SHP77 treated with DMSO at 0.1 percent for 48 hours (cell line): ENCODE results near the gene GPR132.
A peak's percentile ranks its signal among the peaks of the same experiment; 100 is the strongest.

ENCODE experiments used
- DNase-seq: peaks from one replicate; lab custom pipeline; 2025; lab: John Stamatoyannopoulos, UW

Gene GPR132

DNA sequence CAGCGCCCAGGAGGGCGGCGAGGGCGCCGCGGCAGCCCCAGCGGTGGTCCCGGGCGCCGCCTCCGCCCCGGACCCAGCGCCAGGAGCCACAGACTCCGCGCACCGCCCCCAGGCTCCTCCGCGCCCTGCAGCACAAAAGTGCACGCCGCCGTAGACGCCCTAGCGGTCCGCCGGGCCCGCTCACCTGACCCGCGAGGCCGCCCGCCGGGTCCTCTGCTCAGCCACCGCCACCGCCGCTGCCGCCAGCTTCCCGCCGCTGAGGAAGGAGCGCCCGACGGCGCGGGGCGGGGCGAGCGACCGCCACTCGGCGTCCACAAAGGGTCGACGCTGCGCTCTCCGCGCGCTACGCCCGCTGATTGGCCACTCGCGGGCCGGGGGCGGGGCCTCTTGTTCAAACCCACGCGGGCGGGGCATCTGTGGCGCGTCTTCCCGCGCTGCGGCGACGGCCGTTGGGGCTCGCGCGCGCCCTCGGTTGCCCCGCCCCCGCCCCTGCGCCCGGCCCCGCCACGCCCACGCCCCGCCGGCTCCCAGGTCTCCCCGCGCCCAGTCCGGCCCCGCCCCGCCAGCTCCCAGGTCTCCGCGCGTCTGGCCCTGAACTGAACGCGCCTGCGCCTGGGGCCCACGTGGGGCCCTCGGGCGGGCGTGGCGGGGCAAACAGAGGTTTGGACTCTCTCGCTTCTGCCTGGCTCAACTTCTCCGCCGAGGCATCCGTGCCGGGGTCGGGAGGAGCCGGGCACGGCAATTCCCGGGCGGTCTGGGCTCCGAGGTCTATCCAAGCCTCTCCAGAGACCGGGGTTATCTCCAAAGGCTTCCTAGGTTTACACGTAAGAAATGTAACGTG is 44.2 kb downstream of the GPR132 start, which contains the start of gene CDCA4:
Gene CDCA4, minus strand, starts transcription at position 269 of the 841 bp plus-strand sequence. CDS start 9,154 bp downstream, outside the sequence.
- peak; percentile 90 for DNase-seq

DNA sequence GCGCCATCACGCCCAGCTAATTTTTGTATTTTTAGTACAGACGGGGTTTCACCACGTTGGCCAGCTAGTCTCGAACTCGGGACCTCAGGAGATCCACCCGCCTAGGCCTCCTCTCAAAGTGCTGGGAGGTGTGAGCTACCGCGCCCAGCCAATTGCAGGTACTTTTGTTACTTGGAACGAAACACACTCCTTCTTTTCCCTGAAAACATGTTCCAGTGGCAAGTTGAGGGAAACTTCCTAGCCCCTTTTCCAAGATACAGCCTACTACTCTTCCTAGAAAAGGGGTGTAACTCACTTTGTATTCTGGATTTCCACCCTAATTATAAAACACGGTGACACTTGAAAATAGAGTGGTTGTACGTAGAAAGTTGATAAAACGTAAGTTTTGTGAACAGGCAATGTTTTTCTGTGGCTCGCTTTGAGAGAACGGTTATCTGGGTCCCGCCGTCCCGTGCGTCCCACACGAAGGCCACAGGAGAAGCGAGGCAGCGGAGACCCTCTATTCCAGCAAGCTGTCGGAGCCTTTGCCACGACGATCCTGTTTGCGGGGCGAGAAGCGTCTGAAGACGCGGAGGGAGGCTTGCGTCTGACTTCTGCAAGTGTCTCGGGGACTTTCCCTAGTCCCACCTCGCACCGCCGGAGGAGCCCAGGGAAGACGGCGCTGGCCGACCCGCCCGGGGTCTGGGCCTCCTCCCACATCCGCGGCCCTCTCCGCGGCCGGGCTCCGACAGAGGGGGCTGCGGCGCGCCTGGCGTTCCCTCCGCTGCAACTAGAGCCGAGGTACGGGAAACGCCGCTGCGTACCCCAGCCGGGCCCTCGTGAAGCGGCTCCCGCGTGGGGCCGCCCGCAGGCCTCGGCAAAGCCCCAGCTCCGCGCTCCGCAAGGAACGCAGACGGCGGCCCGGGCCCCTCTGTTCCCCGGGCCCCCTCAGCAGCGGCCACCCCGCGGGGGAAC is 45.1 kb downstream of the GPR132 start:
- DNase-seq: no peak

DNA sequence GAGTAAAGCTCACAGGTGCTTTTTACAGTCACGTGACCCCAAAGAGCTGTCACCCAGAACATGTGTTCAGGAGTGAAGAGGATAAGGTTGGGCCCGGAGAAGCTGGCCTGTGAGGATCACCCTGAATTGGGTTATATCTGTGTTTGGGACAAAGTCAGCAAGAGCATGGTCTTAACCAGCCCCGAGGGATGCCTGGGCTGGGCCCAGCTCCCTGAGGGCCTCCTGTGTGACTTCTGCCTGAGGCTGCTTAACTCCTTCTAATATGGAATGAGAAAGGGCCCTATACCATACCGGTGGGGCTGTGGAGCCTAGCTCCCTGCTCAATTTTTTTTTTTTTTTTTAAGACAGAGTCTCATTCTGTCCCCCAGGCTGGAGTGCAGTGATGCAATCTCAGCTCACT is 46.8 kb downstream of the GPR132 start:
- no peak for DNase-seq

DNA sequence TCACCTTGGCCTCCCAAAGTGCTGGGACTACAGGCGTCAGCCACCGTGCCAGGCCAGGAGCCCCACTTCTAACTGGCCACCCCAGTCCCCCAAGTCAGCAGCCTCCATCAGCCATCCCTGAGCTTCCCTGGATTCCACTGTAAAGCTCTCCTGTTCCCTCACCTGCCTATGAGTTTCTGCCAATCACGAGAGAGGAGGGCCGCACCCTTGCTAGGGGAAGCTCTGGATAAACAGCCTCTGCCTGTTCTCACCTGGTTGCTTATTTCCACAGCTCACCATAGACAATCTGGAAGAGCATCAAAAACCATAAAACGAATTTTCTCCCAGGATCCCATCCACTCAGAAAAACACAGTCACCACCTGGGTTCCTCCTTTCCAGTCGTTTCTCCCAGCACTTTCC is 49.3 kb downstream of the GPR132 start:
- no peak for DNase-seq

GRCh38 chr14:105015242-105015641 is 50.0 kb downstream of the GPR132 start:
- DNase-seq: no peak

DNA sequence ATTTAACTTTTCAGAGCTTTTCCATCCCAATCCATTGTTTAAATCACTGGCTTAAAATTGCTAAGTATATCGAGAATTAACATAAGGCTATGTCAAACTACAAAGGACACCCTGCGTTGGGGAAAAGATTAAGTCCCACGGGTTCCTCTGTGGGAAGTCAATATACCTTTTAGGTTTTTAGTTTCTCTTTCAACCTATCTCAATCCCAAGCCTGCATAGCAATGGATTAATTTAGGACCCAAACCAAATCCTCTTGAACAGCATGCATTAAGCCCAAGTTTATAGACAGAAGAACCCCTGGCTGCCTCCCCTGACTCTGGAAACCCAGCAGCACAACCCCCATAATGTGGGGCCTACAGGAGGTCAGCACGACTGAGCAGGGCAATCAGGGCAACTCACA is 50.6 kb downstream of the GPR132 start:
- DNase-seq: no peak

GRCh38 chr14:105014032-105014431 is 51.2 kb downstream of the GPR132 start:
- DNase-seq: no peak

GRCh38 chr14:105013150-105013785 is 52.0 kb downstream of the GPR132 start:
- DNase-seq: no peak

DNA sequence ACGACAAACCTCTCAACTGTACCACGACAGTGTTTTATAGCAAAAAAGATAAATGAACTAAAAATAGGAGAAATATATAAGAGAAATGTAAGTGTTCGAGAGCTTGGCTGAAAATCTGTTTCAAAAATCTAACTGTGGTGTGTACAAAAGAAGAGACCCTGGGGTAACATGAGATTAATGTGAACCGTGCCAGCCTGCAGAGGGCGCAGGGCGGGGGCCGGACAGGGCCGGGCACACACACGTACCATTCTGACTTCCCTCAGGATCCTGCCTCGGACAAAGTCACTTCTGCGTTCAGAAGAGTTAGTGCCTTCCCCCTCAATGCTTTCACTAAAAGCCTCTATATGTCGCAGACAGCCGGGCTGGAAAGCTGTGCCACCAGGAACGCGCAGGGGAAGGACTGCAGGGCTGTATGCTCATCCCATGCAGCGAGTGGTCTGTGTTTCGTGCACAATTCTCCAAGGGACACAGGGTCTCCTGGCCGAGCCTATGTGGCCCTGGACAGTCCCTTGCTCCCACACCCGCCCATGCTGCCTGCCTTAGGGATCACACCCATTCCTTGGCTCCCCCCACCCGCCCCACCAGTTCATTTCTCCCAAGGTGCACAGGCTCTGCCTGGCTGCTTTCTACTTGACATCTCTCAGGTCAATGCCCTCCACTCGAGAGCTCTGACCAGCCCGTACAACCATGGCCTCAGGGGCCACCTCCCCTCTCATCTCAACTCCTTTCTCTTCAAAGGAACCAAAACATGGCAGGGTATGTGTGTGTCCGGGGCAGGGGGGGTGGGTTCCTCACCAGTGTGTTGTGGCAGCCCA is 52.9 kb downstream of the GPR132 start:
- no peak for DNase-seq

DNA sequence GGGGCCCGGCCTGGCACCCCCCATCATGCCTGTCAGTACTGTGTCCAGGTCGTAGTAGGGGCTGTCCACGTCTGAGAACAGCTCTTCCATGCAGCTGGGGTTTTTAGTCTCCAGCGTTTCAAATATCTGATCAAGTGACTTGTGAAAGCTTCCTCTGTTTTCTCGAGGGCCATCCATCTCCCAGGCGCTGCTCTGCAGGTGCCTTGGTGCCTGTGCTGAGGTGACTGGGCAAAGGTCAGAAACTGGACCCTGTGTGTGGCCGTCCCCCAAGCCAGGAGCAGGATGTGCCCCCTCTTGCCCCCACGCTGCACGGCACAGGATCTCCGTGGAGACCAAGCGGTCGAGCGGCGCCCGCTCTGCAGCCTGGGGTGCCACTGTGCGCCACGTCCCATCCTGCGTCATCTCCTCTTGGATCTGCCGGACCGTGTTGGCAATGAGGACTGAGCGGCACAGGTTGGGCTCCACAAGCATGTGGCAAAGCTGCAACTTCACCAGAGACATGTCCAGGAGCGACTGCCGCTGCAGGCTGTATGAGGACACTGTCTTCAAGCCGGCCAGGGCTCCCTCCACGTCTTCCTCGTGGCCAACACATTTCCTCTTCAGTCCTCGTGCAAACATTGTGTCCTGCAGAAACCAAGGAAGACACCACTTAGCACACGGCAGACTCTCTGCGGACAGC is 53.8 kb downstream of the GPR132 start:
- DNase-seq: no peak

- DNase-seq: no peak
These were observed 54.3 kb downstream of the GPR132 start for GRCh38 chr14:105010891-105011291.

DNA sequence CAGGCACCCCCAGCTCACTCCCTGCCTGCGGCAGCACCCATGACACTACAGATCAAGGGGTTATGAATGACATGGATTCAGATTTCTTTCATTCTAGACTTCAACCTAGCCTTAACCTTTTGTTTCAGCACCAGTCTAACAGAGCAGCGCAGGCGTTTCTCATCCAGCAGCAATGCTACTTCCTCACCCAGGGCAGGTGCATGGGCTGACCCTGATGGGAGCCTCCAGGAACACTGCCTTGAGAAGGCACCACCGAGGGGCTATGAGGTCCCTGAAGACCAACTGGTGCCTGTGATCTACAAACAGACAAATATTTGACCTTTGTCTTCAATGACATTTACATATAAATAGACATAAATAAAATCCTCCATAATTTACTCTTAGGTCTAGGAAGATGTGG is 55.1 kb downstream of the GPR132 start:
- DNase-seq: no peak

DNA sequence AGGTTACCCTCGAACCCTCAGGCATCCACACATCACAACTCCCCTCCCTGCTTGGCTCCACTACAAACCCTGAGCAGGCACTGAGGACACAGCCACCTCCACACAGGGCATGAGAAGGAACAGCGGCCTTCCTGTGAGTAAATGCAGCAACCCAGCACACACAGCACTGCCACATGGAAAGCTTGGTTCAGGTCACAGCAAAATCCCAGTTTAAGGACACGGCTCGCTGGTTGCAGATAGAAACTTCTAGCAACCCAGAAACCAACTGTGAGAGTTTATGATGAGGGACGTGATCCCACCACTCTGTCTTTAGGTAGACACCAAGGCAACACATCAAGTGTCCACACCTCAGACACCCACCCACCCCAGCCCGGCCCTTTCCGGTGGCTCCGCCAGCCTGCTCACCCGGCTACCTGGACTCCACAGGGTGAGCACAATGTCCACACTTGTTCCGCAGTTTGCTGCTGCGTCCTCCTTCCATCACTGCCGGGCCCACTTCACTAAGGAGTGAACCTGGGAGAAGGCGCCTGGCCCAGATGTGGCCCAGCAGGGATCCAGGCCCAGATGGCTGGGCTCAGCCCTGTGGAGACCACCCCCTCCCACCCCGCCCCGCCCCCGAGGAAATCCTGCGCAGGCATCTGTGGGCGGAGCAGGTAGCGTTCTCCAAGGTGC is 57.5 kb downstream of the GPR132 start:
- DNase-seq: no peak

GRCh38 chr14:105006831-105007592 is 58.2 kb downstream of the GPR132 start:
- no peak for DNase-seq

DNA sequence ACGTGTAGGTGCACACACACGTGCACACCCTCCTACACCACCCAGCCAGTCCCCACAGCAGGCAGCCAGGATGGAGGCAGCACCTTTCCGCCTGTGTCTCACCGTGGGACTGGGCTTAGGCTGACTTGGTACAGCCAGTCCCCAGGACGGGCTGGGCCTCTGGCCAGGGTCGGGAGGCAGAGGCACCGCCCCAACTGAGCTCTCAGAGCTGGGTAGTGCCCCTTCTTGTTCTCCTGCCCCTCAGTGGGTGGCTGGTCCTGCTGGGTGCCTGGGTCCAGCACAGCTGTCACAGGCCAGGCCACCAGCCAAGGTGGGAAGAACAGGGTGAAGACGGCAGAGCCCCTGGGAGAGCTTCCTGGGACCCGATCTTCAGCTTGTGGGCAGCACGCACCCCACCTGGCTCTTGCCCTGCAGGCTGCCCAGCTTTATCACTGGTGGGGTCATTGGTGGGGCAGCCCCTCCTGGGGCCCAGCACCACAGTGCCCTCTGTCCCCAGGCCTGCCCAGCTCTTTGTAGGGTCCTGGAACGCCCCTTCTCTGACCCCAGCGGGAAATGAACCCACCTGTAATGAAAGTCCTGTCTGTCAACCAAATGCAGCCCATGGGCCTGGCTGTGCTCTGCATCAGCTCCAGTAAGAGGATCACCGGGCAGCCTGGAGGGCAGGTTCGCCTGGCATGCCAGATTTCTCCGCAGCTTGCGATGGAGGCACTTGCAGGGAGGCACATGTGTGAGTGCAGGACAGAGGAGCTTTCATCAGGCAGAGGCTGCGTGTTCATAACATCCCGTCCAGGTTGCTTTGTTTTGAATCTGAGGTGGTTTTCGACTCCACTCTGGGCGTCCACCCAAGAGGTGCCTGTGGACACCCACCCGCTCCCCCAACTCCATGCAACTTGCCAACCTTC is 59.0 kb downstream of the GPR132 start:
- no peak for DNase-seq

- no peak for DNase-seq
These were observed 59.8 kb downstream of the GPR132 start for GRCh38 chr14:105005329-105005928.
